Endothelial cell (in vitro differentiated cells): ENCODE data around the gene PURB. TPM values are rescaled to one million over a fixed set of nuclear protein-coding genes. Genes with fewer than 3 reads are reported as not detected.

ENCODE experiments used
- DNase-seq: peaks from one replicate; pipeline ENCODE4 v3.0.0; 2021; ENCODE audit warnings: low spot score
- H3K27ac Mint-ChIP-seq: one replicate; pipeline ENCODE4 v1.8.0; 2021; ENCODE audit warnings: mixed read lengths, inconsistent platforms; ENCODE audit not compliant: unreplicated experiment
- H3K27me3 Mint-ChIP-seq: one replicate; pipeline ENCODE4 v1.8.0; 2021; ENCODE audit warnings: mild to moderate bottlenecking, moderate library complexity, mixed read lengths, inconsistent platforms; ENCODE audit not compliant: unreplicated experiment
- H3K36me3 Mint-ChIP-seq: one replicate; pipeline ENCODE4 v1.8.0; 2021; ENCODE audit warnings: mild to moderate bottlenecking, low read depth, mixed read lengths, inconsistent platforms; ENCODE audit not compliant: unreplicated experiment
- H3K4me1 Mint-ChIP-seq: one replicate; pipeline ENCODE4 v1.8.0; 2021; ENCODE audit warnings: mild to moderate bottlenecking, mixed read lengths, inconsistent platforms; ENCODE audit not compliant: unreplicated experiment
- H3K4me3 Mint-ChIP-seq: one replicate; pipeline ENCODE4 v1.8.0; 2021; ENCODE audit warnings: mild to moderate bottlenecking, mixed read lengths, inconsistent platforms; ENCODE audit not compliant: unreplicated experiment
- H3K9me3 Mint-ChIP-seq: one replicate; pipeline ENCODE4 v1.8.0; 2021; ENCODE audit warnings: mixed read lengths, inconsistent platforms; ENCODE audit not compliant: unreplicated experiment
- CTCF ChIP-seq: fragments of 200-600 bp; sonication (generic); IDR thresholded peaks from one replicate; pipeline ENCODE4 v1.5.0; 2021; ENCODE audit warnings: antibody characterized with exemption; ENCODE audit not compliant: unreplicated experiment
- total RNA-seq: library from RNA; stranded (reverse); fragmentation: NEBNext Ultra II Directional; extraction: Animal tissue kit (Norgen Biotek cat#: 25700); gene quantifications from one replicate; pipeline ENCODE4 v1.2.1, GENCODE V29; 2021; ENCODE audit not compliant: unreplicated experiment

PURB gene
- total RNA-seq, 1 donor from 2014 or later: 25.7 TPM

DNA sequence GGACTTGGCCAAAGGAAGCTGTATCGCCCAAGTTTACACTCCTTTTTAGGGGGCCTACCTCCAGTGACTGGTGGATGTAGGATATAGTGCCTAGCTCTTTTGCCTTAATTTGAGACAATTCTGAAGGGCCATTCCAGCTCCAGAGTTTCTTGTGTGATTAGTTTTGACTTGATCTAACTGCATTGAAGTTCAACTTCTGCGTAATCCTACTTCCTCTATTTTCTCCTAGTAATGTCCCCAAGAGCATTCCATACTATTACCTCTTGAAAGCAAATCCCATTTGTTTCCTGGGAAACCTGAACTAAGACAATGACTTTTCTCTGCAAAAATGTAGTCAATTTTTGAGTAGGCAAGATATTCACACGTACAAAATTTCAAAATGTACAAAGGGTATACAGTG lies 32.7 kb downstream of the PURB start:
- no peak for DNase-seq

GRCh38 chr7:44849885-44850544 lies 35.3 kb downstream of the PURB start:
- H3K27me3 Mint-ChIP-seq: peaks cover 3% of the 10 kb centered on the region
- TF ChIP-seq CTCF: no peak
- H3K4me1 Mint-ChIP-seq: peaks cover 13% of the 10 kb centered on the region
- H3K4me3 Mint-ChIP-seq: no peak overlapping the region
- no peaks in the 10 kb centered on the region for H3K9me3 Mint-ChIP-seq
- DNase-seq: no peak
- H3K36me3 Mint-ChIP-seq: peaks cover 3% of the 10 kb centered on the region
- no peak overlapping the region for H3K27ac Mint-ChIP-seq

More for the DNA sequence above, 32.7 kb downstream of the PURB start:
- H3K27me3 Mint-ChIP-seq: no peaks in the 10 kb centered on the region
- H3K9me3 Mint-ChIP-seq: no peaks in the 10 kb centered on the region
- no peak overlapping the region for H3K4me3 Mint-ChIP-seq
- H3K4me1 Mint-ChIP-seq: no peaks in the 10 kb centered on the region
- no peaks in the 10 kb centered on the region for H3K36me3 Mint-ChIP-seq
- no peak for TF ChIP-seq CTCF
- H3K27ac Mint-ChIP-seq: no peak overlapping the region

- Mint-ChIP-seq H3K9me3 (no peaks in the 10 kb centered on the region), H3K36me3 (peaks cover 3% of the 10 kb centered on the region), H3K27me3 (peaks cover 3% of the 10 kb centered on the region), H3K4me3 (peak overlapping the region; percentile 94), H3K4me1 (peaks cover 15% of the 10 kb centered on the region), H3K27ac (peak overlapping the region; percentile 88)
- no peak for DNase-seq
- TF ChIP-seq CTCF: no peak
These were observed 36.0 kb downstream of the PURB start for GRCh38 chr7:44849259-44849884.

DNA sequence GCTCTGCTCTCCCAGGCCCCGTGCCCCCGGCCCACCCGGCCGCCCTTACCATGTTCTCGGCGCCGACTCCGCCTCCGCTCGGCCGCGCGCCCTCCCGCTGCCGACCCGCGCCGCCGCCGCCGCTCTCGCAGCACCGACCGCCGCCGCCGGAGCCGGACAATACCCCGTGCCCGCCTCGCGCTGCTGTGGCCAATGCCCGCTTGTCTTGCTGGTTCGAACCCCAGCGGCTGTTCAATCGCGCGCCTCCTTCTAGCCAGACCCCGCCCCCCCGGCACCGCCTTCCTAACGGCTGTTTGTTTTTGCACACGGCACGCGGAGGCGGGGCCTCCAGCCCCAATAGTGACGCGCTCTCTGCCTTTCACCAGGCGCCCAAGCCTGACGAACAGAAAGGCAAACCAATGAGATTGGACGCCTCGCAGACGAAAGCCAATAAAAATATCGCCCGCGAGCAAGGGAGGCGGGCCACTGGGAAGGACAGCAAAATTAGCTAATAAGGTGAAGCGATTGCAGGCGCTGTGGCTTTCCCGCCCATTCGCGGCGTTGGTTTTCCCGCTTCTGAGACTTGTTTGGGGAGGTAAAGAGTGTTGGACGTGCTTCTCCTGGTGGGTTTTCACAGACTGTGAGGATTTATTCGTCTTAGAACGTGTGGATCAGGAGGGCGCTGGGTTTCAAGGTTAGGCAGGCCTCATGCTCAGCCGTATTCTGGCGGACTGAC lies 37.3 kb downstream of the PURB start, which contains the start of gene H2AZ2:
Gene H2AZ2 (minus strand): TSS at position 168 of the 715 bp plus-strand sequence. CDS start 116 bp downstream, at position 52.
- Mint-ChIP-seq H3K9me3 (no peaks in the 10 kb centered on the region), H3K4me3 (peak within 1 kb of the TSS; percentile 98), H3K36me3 (peaks cover 3% of the 10 kb centered on the region), H3K27me3 (peaks cover 3% of the 10 kb centered on the region), H3K27ac (peak within 1 kb of the TSS; percentile 97), H3K4me1 (peaks cover 15% of the 10 kb centered on the region)
- peak; percentile 59 for TF ChIP-seq CTCF
- peak; percentile 99 for DNase-seq

- H3K27me3 Mint-ChIP-seq: peaks cover 3% of the 10 kb centered on the region
- H3K36me3 Mint-ChIP-seq: peaks cover 3% of the 10 kb centered on the region
- peak; percentile 89 for TF ChIP-seq CTCF
- peaks cover 15% of the 10 kb centered on the region for H3K4me1 Mint-ChIP-seq
- H3K4me3 Mint-ChIP-seq: peak overlapping the region; percentile 98
- no peaks in the 10 kb centered on the region for H3K9me3 Mint-ChIP-seq
- H3K27ac Mint-ChIP-seq: peak overlapping the region; percentile 97
- DNase-seq: peak; percentile 95
These were observed 37.8 kb downstream of the PURB start for GRCh38 chr7:44847509-44847919.
